CD4-positive, alpha-beta T cell treated with Interleukin-6 for 4 hours (primary cell): Measurements from ENCODE around the gene MYO7A.

ENCODE experiments used
- DNase-seq: peaks from one replicate; pipeline ENCODE4 v3.0.0-alpha.2; 2020; ENCODE audit warnings: mixed read lengths

Gene MYO7A

DNA sequence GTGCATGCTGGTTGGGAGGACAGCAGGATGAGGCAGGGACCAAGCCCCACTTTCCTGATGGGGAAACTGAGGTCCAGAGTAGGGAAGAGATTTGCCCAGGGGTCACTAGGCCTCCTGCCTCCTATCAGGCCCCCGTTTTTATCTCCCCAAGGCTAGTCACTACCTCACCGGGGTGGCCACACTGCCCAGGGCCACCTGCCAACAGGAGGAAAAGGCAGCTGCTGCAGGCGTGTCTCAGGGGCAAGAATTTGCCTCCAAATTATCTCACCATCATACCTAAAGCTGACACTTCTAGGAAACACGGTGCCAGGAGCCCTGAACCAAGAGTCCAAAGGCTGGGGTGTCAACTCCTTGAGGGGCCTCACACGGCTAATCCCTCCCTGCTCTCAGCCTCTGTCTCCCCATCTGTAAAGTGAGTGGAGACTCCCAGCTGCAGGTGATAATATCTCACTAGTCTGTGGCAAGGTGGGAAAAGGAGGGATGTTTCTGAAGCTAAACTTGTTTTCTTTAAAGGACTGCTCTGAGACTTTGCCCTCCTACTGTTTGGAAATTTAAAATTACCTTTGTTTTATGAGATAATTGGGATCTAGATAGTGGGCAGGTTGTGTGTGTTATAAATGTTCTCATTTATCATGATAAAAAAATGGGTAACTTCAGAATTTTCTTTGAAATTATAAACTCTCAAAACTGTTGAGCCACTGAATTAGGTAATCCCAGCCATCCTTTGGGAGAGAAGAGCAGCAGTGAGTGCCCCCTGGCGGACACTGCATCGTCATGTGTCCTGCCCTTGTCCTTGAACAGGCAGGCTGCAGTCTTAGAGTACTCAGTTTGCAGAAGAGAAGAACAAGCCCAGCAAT, 60.0 kb downstream of the MYO7A start:
- DNase-seq = peak; percentile 71

- DNase-seq = no peak
Observed at GRCh38 chr11:77188633-77189491, 60.8 kb downstream of the MYO7A start.

DNA sequence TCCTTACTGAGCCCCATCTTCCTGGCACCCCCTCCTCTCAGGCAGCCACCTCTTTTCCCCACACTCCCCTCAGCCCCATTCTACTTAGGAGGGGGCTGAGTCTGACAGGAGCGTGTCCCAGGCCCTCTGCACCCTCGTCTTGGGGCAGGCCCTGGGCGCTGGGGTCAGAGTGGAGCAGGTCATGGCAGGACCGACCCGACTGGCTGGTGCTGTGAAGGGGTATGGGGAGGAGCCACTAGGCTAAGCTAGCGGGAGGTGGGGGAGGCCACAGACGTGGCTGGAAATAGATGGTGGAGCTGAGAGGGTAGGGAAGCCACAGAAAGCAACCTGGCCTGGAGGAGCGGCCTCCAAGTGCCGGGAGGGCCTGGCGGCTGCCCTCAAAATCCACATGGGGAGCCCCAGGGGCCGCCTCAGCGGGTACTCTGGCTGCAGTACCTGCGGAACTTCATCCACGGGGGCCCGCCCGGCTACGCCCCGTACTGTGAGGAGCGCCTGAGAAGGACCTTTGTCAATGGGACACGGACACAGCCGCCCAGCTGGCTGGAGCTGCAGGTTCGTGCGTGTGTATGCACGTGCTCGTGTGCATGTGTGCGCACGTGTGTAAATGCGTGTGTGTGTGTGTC, 61.7 kb downstream of the MYO7A start:
- DNase-seq = no peak

DNA sequence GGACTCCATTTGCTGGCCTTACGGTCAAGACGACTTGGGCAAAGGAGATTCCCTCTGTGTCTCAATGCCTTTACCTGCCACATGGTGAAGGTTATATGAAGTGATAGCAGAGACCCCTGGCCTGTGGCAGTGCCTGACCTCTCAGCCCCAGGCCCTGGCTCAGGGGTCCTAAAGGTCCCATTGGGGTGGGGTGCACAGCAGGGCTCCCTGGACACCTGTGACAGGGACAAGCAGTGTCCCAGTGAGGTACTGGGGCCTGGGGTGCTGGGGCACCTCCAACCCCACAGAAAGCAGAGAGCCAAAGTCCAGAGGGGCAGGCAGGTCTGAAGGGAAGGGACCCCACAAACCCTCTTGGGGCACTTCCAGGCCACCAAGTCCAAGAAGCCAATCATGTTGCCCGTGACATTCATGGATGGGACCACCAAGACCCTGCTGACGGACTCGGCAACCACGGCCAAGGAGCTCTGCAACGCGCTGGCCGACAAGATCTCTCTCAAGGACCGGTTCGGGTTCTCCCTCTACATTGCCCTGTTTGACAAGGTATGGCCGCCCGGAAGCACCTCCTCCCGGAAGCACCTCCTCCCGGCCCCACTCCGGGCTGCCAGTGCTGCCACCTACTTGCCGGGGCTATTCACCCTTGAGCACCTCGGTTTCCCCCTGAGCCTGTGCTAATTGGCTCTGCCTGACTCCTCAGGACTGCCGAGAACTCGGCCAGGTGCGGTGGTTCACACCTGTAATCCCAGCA, 62.5 kb downstream of the MYO7A start:
- no peak for DNase-seq

DNA sequence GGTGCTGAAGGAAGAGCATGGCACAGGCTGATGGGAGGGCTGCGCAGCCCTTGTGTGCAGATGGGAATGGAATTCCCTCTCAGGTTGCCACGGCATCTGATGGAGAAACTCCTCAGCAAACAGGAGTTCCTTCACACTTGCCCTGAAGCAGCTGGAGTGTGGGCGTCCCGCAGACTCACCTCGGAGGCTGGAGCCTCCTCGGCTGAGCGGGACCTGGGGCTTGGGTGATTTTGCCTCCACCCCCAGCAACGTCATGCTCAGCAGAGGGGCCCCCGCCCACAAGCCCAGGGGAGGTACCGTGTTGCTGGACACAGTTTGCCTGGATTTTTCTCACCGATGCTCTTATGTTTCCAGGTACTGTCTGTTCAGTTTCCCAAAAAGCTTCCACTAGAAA, 63.4 kb downstream of the MYO7A start:
- no peak for DNase-seq

GRCh38 chr11:77191823-77192495, 63.9 kb downstream of the MYO7A start:
- DNase-seq = peak; percentile 48

DNA sequence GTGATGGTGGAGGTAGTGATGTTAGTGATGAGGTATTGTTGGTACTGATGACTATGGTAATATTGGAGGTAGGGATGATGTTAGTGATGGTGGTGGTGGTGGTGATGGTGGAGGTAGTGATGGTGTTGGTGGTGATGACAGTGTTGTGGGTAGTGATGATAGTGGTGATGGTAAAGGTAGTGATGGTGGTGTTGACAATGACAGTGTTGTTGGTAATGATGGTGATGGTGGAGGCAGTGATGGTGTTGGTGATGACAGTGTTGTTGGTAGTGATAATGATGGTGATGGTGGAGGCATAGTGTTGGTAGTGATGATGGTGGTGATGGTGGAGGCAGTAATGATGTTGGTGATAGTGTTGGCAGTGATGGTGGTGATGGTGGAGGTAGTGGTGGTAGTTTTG, 65.1 kb downstream of the MYO7A start:
- DNase-seq = no peak

GRCh38 chr11:77193911-77194830, 66.1 kb downstream of the MYO7A start:
- DNase-seq = no peak

DNA sequence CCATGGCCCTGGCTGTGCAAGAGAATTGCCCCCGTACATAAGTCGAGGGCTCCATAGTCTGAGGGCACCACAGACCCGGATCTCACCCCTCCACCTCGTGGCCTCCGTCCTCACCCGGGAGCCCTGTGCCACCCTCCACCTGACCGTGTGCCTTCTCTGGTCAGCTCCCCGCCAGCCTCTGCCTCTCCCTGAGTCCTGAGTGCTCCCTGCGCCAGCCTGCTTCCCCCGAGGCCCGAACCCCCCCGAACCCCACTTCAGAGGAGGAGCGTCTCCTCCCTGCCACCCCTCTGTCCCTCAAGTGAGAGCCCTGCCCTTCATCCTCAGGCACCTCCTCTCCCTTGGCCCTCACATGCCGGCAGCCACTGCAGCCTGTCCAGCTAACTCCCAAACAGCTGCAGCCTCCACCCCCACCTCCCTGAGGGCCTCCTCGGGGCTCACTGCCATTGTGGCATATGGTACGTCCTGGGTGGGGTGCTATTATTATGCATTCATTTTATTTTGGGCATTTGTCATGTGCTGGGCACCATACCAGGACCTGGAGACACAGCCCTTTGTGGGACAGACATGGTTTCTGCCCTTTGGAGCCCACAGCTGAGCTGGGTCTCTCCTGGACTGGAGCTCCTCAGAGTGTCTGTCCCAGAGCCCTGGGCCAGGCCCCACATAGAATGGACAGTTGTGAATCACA, 67.2 kb downstream of the MYO7A start:
- no peak for DNase-seq

DNA sequence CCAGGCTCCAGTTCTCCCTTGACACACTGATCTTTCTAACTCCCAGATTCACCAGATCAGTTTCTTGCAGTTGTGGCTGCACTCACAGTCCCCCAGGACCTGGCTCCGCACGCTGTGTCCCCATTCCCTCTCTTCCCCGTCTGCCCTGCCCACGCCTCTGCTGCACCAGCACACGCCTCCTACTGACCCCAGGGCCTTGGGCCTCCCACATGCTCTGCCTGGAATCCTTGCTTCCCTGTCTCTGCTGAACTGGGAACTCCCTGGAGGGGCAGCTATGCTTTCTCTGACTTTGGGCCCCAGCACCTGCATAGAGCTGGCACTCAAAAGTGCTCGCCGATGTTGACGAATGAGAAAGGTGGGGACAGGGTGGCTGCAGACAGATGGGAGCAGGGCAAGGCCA, 68.9 kb downstream of the MYO7A start:
- DNase-seq = no peak

GRCh38 chr11:77197626-77198320, 69.7 kb downstream of the MYO7A start:
- DNase-seq = no peak

- no peak for DNase-seq
Observed at GRCh38 chr11:77198440-77198849, 70.4 kb downstream of the MYO7A start.

GRCh38 chr11:77199137-77199745, 71.2 kb downstream of the MYO7A start:
- no peak for DNase-seq

DNA sequence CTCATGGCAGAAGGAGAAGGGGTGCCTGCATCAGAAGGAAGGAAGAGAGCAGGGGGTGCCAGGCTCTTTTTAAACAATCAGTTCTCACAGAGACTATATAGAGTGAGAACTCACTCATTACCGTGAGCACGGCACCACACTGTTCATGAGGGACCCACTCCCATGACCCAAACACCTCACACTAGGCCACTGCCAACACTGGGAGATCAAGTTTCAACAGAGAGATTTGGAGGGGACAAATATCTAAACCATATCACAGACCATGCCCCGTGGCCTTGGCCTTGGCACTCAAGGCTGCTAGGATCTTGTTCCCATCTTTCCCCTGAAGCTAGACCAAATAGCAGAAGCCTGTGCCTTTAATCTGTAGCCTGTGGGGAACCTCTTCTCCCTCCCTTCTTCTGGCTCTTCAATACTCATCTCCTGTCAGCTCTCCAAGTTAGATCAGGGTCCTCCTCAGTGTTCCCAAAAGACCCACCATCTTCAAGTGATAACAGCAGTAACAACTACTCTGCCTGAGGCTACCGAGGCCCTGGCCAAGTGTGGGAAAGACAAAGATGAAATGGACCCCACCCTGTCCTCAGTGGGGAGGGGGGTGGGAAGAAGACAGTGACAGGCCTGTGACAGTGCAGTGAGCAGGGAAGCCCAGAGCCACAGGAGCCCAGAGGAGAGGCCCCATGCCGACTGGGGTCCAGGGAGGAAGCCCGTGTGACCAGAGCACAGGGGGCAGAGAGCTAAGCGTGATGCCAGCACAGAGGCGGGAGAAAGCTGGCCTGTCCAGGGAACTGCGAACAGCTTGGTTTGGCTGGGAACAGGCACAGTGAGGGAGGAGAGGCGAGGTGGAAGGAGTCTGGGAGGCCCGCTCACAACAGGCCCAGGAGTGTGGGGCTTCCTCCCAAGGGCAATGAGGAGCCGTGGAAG, 72.6 kb downstream of the MYO7A start:
- no peak for DNase-seq

GRCh38 chr11:77201370-77201769, 73.3 kb downstream of the MYO7A start:
- DNase-seq = no peak

GRCh38 chr11:77201991-77202841, 74.2 kb downstream of the MYO7A start:
- no peak for DNase-seq
